NCI-H510A (cell line): ENCODE data around the gene AGMO.

Source experiments
- DNase-seq: peaks from one replicate; lab custom pipeline; 2025; lab: John Stamatoyannopoulos, UW

AGMO gene

GRCh38 chr7:15218261-15218660 is 343.6 kb downstream of the AGMO start:
- DNase-seq = no peak

GRCh38 chr7:15215616-15216015 is 346.2 kb downstream of the AGMO start:
- no peak for DNase-seq

GRCh38 chr7:15214976-15215375 is 346.8 kb downstream of the AGMO start:
- no peak for DNase-seq

- no peak for DNase-seq
These were observed 348.7 kb downstream of the AGMO start for GRCh38 chr7:15213093-15213492.

- no peak for DNase-seq
These were observed 352.4 kb downstream of the AGMO start for GRCh38 chr7:15209429-15209828.

GRCh38 chr7:15204421-15204820 is 357.4 kb downstream of the AGMO start:
- no peak for DNase-seq

GRCh38 chr7:15199482-15199881 is 362.3 kb downstream of the AGMO start:
- DNase-seq = no peak

- no peak for DNase-seq
These were observed 364.5 kb downstream of the AGMO start for GRCh38 chr7:15197042-15197977.

- DNase-seq = no peak
These were observed 383.8 kb downstream of the AGMO start for GRCh38 chr7:15178065-15178464.

- DNase-seq = no peak
These were observed 385.7 kb downstream of the AGMO start for GRCh38 chr7:15176089-15176488.

- DNase-seq = no peak
These were observed 386.7 kb downstream of the AGMO start for GRCh38 chr7:15175152-15175551.

- DNase-seq = no peak
These were observed 387.3 kb downstream of the AGMO start for GRCh38 chr7:15174485-15174884.

- DNase-seq = no peak
These were observed 393.3 kb downstream of the AGMO start for GRCh38 chr7:15168489-15168888.

GRCh38 chr7:15167912-15168311 is 393.9 kb downstream of the AGMO start:
- no peak for DNase-seq

- no peak for DNase-seq
These were observed 395.2 kb downstream of the AGMO start for GRCh38 chr7:15166620-15167019.

GRCh38 chr7:15159261-15159660 is 402.6 kb downstream of the AGMO start:
- no peak for DNase-seq

GRCh38 chr7:15158141-15158810 is 403.5 kb downstream of the AGMO start:
- DNase-seq = no peak
